Ectodermal cell (in vitro differentiated cells): ENCODE measurements around the gene VIP.

Experiments used
- H3K27ac ChIP-seq: 2 replicates; pipeline ENCODE4 v1.7.0; 2013; ENCODE audit warnings: mild to moderate bottlenecking, low read depth, low read length; ENCODE audit not compliant: insufficient read depth, poor library complexity, severe bottlenecking
- H3K27me3 ChIP-seq: 2 replicates; pipeline ENCODE4 v1.7.0; 2013; ENCODE audit warnings: mild to moderate bottlenecking, low read length; ENCODE audit not compliant: insufficient read depth, control insufficient read depth, poor library complexity, severe bottlenecking
- H3K36me3 ChIP-seq: one replicate; pipeline ENCODE4 v1.7.0; 2013; ENCODE audit warnings: low read length; ENCODE audit not compliant: control insufficient read depth, insufficient read depth
- H3K4me1 ChIP-seq: one replicate; pipeline ENCODE4 v1.7.0; 2013; ENCODE audit warnings: low read length; ENCODE audit not compliant: control insufficient read depth, insufficient read depth
- H3K4me3 ChIP-seq: 2 replicates; pipeline ENCODE4 v1.7.0; 2013; ENCODE audit warnings: low read depth, low read length, control low read depth; ENCODE audit not compliant: insufficient read depth
- H3K9me3 ChIP-seq: 2 replicates; pipeline ENCODE4 v1.7.0; 2013; ENCODE audit warnings: mild to moderate bottlenecking, low read length, moderate library complexity; ENCODE audit not compliant: control insufficient read depth
- WGBS, 2 experiments: methylation state at CpG; one replicate each; pipeline ENCODE4 v1.1.7; 2013; ENCODE audit warnings: missing lambda C conversion rate in 2 of 2; 5-methylcytosine and 5-hydroxymethylcytosine counted together

The VIP gene

GRCh38 chr6:152771061-152771687 lies 20.6 kb downstream of the VIP start:
- Histone ChIP-seq H3K4me1 (no peaks in the 10 kb centered on the region), H3K9me3 (no peaks in the 10 kb centered on the region)

DNA sequence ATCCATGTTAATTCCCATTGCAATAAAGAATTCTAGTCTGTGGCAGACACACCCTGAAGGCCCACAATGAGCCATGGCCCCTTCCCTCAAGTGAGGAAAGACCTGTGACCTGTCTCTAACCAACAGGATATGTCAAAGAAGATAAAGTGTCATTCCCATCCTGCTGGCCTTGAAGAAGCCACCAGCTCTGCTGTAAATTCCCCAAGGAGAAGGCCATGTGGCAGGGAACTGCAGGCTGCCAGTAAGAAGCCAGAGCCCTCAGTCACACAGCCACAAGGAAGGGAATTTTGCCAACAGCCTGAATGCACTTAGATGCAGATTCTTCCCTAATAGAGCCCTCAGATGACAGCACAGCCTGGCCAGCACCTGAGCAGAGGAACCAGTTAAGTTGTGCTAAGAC lies 24.8 kb downstream of the VIP start:
- Histone ChIP-seq H3K36me3 (no peaks in the 10 kb centered on the region), H3K4me3 (no peak overlapping the region), H3K9me3 (no peaks in the 10 kb centered on the region), H3K4me1 (no peaks in the 10 kb centered on the region), H3K27ac (no peak overlapping the region), H3K27me3 (no peaks in the 10 kb centered on the region)

More at GRCh38 chr6:152771061-152771687, 20.6 kb downstream of the VIP start:
- no peak overlapping the region for H3K4me3 ChIP-seq
- H3K27ac ChIP-seq = no peak overlapping the region
- 87 to 90% methylated on average over 3 to 4 of the region's 5 CpGs for WGBS, 2 experiments
- H3K36me3 ChIP-seq = no peaks in the 10 kb centered on the region
- H3K27me3 ChIP-seq = no peaks in the 10 kb centered on the region

- Histone ChIP-seq H3K27ac (no peak overlapping the region), H3K4me3 (no peak overlapping the region), H3K27me3 (no peaks in the 10 kb centered on the region), H3K9me3 (no peaks in the 10 kb centered on the region), H3K36me3 (no peaks in the 10 kb centered on the region), H3K4me1 (no peaks in the 10 kb centered on the region)
- 93 to 96% methylated on average over 3 of the region's 3 CpGs for WGBS, 2 experiments
These were observed 26.2 kb downstream of the VIP start for GRCh38 chr6:152776833-152777232.

DNA sequence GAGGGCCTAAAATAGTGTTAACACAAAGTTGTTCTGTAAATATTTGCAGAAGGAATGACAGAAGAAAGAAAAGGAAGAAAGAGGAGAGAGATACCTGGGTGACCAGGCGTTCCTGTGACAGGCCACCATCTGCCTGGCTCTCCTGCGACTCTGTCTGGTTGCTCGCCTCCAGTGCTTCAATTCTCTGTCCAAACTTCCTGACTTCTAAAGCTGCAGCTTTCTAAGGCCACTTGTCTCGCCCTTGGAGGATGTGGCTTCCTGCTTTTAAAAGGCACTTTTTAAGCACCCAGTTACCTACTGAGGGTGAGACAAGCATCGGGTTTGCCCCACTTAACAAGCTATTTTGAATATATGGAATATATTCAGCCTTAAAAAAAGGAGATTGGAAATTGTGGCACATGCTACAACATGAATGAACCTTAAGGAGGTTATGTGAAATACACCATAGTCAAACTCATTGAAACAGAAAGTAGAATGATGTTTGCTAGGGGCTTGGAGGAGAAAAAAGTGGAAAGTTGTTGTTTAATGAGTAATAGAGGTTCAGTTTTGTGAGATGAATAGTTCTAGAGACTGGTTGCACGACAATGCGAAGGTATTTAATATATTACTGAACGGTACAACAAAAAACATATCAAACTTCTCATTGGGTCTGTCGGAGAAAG lies 32.8 kb downstream of the VIP start:
- Histone ChIP-seq H3K4me1 (no peaks in the 10 kb centered on the region), H3K27ac (no peak overlapping the region), H3K36me3 (no peaks in the 10 kb centered on the region), H3K9me3 (no peaks in the 10 kb centered on the region), H3K4me3 (no peak overlapping the region), H3K27me3 (no peaks in the 10 kb centered on the region)
- 85% methylated on average over 8 to 9 of the region's 9 CpGs for WGBS, 2 experiments

- Histone ChIP-seq H3K9me3 (no peaks in the 10 kb centered on the region), H3K36me3 (no peaks in the 10 kb centered on the region), H3K27me3 (no peaks in the 10 kb centered on the region), H3K27ac (no peak overlapping the region), H3K4me3 (no peak overlapping the region), H3K4me1 (no peaks in the 10 kb centered on the region)
These were observed 44.1 kb downstream of the VIP start for GRCh38 chr6:152794696-152795095.

DNA sequence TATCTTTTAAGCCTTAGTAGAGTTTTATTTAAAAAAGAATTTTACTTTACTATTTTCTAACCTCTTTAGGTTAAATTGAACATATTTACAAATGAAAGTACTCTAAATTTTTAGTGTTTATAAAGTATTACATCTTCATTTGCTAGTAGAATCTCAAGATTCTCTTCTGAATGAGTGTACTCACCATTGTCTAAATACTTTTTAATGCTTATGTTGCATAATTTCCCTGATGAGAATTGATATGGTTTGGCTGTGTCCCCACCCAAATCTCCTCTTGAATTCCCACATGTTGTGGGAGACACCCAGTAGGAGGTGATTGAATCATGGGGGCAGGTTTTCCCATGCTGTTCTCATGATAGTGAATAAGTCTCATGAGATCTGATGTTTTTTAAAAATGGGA lies 53.6 kb downstream of the VIP start:
- H3K27ac ChIP-seq = no peak overlapping the region
- H3K36me3 ChIP-seq = no peaks in the 10 kb centered on the region
- no peaks in the 10 kb centered on the region for H3K4me1 ChIP-seq
- no peaks in the 10 kb centered on the region for H3K27me3 ChIP-seq
- H3K9me3 ChIP-seq = no peaks in the 10 kb centered on the region
- no peak overlapping the region for H3K4me3 ChIP-seq
